HepG2 (cell line): ENCODE data around the gene PCDHGA1. TPM values are rescaled to one million over a fixed set of nuclear protein-coding genes. Genes with fewer than 3 reads are reported as not detected.
A peak's percentile ranks its signal among the peaks of the same experiment; 100 is the strongest.

Experiments
- ATAD3A ChIP-seq: sonication (generic); formaldehyde crosslinking; IDR thresholded peaks from 2 replicates; pipeline ENCODE4 v1.4.0; 2020; ENCODE audit warnings: missing genetic modification reagents
- FOXP1 ChIP-seq, 2 experiments: fragments of 450-650 bp in 1 of 2; IDR thresholded peaks; 2 replicates each; pipeline ENCODE4 v1.6.1; 2017 to 2018; ENCODE audit warnings: antibody characterized with exemption in 1 of 2
- HIVEP1 ChIP-seq: sonication (generic); formaldehyde crosslinking; IDR thresholded peaks from 2 replicates; pipeline ENCODE4 v1.4.0; 2020; ENCODE audit warnings: mild to moderate bottlenecking, missing genetic modification reagents
- HNRNPK ChIP-seq: fragments of 200-400 bp; formaldehyde crosslinking; IDR thresholded peaks from 2 replicates; pipeline ENCODE4 v1.6.1; 2018; ENCODE audit warnings: low read length, low read depth, moderate library complexity, mild to moderate bottlenecking; ENCODE audit not compliant: poor library complexity, severe bottlenecking
- MXD4 ChIP-seq: IDR thresholded peaks from 2 replicates; pipeline ENCODE4 v1.6.1; 2016; ENCODE audit warnings: mild to moderate bottlenecking, missing biosample characterization, missing genetic modification reagents
- NFIC ChIP-seq: IDR thresholded peaks from 2 replicates; pipeline ENCODE4 v1.6.1; 2012; ENCODE audit warnings: mild to moderate bottlenecking, low read length, inconsistent platforms
- POLR2AphosphoS5 ChIP-seq: IDR thresholded peaks from 2 replicates; pipeline ENCODE4 v1.6.1; 2012; ENCODE audit warnings: low read depth, low read length
- RBAK ChIP-seq: sonication (generic); formaldehyde crosslinking; IDR thresholded peaks from 2 replicates; pipeline ENCODE4 v1.5.1; 2020; ENCODE audit warnings: mild to moderate bottlenecking, missing genetic modification reagents
- SNAPC2 ChIP-seq: sonication (generic); formaldehyde crosslinking; IDR thresholded peaks from 2 replicates; pipeline ENCODE4 v1.8.1; 2022; ENCODE audit warnings: mild to moderate bottlenecking, missing genetic modification reagents
- SOX5 ChIP-seq: IDR thresholded peaks from 2 replicates; pipeline ENCODE4 v1.6.1; 2016; ENCODE audit warnings: borderline replicate concordance
- SSRP1 ChIP-seq: IDR thresholded peaks from 2 replicates; pipeline ENCODE4 v1.6.1; 2016; ENCODE audit warnings: control low read depth
- YEATS2 ChIP-seq: sonication (generic); formaldehyde crosslinking; IDR thresholded peaks from 2 replicates; pipeline ENCODE4 v1.4.0; 2020; ENCODE audit warnings: missing genetic modification reagents, borderline replicate concordance
- ZFP62 ChIP-seq: sonication (generic); formaldehyde crosslinking; IDR thresholded peaks from 2 replicates; pipeline ENCODE4 v1.4.0; 2020; ENCODE audit warnings: missing genetic modification reagents
- ZNF101 ChIP-seq: sonication (generic); formaldehyde crosslinking; IDR thresholded peaks from 2 replicates; pipeline ENCODE4 v1.4.0; 2020; ENCODE audit warnings: mild to moderate bottlenecking, low read depth, missing genetic modification reagents, borderline replicate concordance
- ZNF274 ChIP-seq: sonication (generic); formaldehyde crosslinking; IDR thresholded peaks from 2 replicates; pipeline ENCODE4 v1.5.1; 2020; ENCODE audit warnings: mild to moderate bottlenecking, missing genetic modification reagents
- ZNF44 ChIP-seq: sonication (generic); formaldehyde crosslinking; IDR thresholded peaks from 2 replicates; pipeline ENCODE4 v1.5.1; 2020; ENCODE audit warnings: mild to moderate bottlenecking, missing genetic modification reagents
- ZNF441 ChIP-seq: sonication (generic); formaldehyde crosslinking; IDR thresholded peaks from 2 replicates; pipeline ENCODE4 v1.7.0; 2021; ENCODE audit warnings: missing genetic modification reagents, borderline replicate concordance
- ZNF670 ChIP-seq: sonication (generic); formaldehyde crosslinking; IDR thresholded peaks from 2 replicates; pipeline ENCODE4 v1.8.0; 2022; ENCODE audit warnings: mild to moderate bottlenecking, missing genetic modification reagents, borderline replicate concordance
- ZNF790 ChIP-seq: sonication (generic); formaldehyde crosslinking; IDR thresholded peaks from 2 replicates; pipeline ENCODE4 v1.8.0; 2022; ENCODE audit warnings: missing genetic modification reagents, mild to moderate bottlenecking, borderline replicate concordance
- ZSCAN9 ChIP-seq: IDR thresholded peaks from 2 replicates; pipeline ENCODE4 v1.6.1; 2016; ENCODE audit warnings: borderline replicate concordance
- polyA plus RNA-seq, 8 experiments: library from polyadenylated mRNA; depleted of rRNA in 3 of 8; stranded (reverse) in 7 of 8; unstranded in 1 of 8; fragments of >200 nt; fragmentation: Illumina TruSeq in 4 of 8; extraction: Trizol in 4 of 8; gene quantifications; 2 replicates each; pipeline versions ENCODE4 v1.2.1 to v1.2.3, GENCODE V29; 2011 to 2016; ENCODE audit warnings: low read depth in 4 of 8, missing spikeins in 1 of 8, mixed read lengths in 1 of 8; ENCODE audit not compliant: insufficient read depth in 1 of 8
- total RNA-seq, 5 experiments: library from RNA; depleted of rRNA; stranded (reverse); fragments of >200 nt; fragmentation: Illumina TruSeq; extraction: Trizol; gene quantifications; 2 replicates each; pipeline ENCODE4 v1.2.3, GENCODE V29; 2016; ENCODE audit warnings: low read depth in 1 of 5
- TF ChIP-seq, protein P1 (sequence below): sonication (generic); formaldehyde crosslinking; IDR thresholded peaks from 2 replicates; pipeline ENCODE4 v1.4.0; 2020; ENCODE audit warnings: missing genetic modification reagents
- TF ChIP-seq, protein P2 (sequence below): sonication (generic); formaldehyde crosslinking; conservative IDR thresholded peaks from 2 replicates; pipeline ENCODE4 v1.8.0; 2022; ENCODE audit warnings: low read depth, missing genetic modification reagents
- TF ChIP-seq, protein P3 (sequence below): sonication (generic); formaldehyde crosslinking; IDR thresholded peaks from 2 replicates; pipeline ENCODE4 v1.8.1; 2023; ENCODE audit warnings: mild to moderate bottlenecking, moderate library complexity, missing genetic modification reagents
- TF ChIP-seq, protein P4 (sequence below): sonication (generic); formaldehyde crosslinking; IDR thresholded peaks from 2 replicates; pipeline ENCODE4 v1.5.0; 2020; ENCODE audit warnings: missing genetic modification reagents, mild to moderate bottlenecking, borderline replicate concordance

Gene PCDHGA1
- total and polyA plus RNA-seq, 2 of the 13 experiments (the other 11 are each of a cell fraction or from before 2014, with no cell fraction given), result 0.31 to 0.40 TPM

DNA sequence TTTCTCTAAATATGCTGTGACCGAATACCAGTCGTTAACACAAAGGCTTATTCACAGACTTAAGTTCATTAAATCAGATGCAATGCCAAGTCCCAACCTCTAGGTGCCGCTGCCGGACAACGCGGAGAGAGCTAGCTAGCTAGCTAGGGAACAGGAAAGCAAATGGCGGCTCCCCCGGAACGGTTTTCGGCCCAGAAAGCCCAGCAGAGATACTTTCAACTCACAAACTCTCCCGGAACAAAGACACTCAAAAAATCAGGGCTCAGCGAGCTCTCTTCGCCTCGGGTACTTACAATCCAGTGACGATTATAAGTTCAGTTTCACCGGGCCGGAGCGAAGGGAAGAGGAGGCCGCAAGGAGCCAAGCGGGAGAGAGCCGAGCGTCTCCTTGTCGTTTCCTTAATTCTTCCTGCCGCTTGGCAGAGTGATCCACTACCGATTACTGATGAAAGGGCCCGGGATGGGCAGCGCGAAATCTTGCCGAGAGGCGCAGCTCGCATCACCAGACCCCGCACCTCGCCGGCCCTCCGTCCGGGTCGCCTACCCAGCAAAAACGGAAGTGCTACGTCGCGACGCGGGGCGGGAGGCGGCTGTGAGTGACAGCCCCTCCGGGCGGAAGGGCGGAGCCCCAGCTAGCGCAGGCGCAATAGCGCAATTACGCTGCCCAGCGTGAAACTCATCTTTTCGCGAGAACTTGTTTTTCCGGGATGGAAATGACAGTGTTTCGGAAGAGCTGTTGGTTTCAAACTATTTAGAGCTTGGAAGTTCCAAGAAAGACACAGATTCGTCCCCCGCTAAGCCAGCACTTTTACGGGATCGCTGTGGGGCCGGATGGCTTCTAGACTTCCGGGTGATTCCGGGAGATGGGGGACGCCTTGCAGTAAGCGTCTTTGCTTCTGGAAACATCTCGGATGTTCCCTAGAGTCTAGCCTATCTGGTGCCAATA lies 9.8 kb upstream of the PCDHGA1 start, which contains the start of gene TAF7 (continued):
- TF ChIP-seq FOXP1 (IDR thresholded peaks at IDR 0.05) (no peak), FOXP1 (CRISPR knock-in tag; IDR thresholded peaks at IDR 0.05) (no peak), SNAPC2 (CRISPR knock-in tag) (no peak), YEATS2 (CRISPR knock-in tag) (peak; percentile 88), RBAK (no peak), SSRP1 (no peak), POLR2AphosphoS5 (peak; percentile 92), ZNF44 (CRISPR knock-in tag) (peak; percentile 42), HNRNPK (no peak), ZSCAN9 (CRISPR knock-in tag) (peak; percentile 6; the same call in 1 of the 2 replicates), ZNF790 (CRISPR knock-in tag) (no peak), NFIC (no peak), ZNF441 (peak; percentile 43; the same call in 1 of the 2 replicates), ZFP62 (no peak), MXD4 (no peak), SOX5 (peak; percentile 26; the same call in 1 of the 2 replicates), ZNF670 (CRISPR knock-in tag) (0 out of 2 replicates have a peak, but pooled peaks have one; percentile 48), ZNF101 (CRISPR knock-in tag) (no peak), ZNF274 (CRISPR knock-in tag) (peak; percentile 94), ATAD3A (CRISPR knock-in tag) (no peak), HIVEP1 (CRISPR knock-in tag) (peak; percentile 71; the same call in 1 of the 2 replicates)
- TF ChIP-seq, protein P1, sequence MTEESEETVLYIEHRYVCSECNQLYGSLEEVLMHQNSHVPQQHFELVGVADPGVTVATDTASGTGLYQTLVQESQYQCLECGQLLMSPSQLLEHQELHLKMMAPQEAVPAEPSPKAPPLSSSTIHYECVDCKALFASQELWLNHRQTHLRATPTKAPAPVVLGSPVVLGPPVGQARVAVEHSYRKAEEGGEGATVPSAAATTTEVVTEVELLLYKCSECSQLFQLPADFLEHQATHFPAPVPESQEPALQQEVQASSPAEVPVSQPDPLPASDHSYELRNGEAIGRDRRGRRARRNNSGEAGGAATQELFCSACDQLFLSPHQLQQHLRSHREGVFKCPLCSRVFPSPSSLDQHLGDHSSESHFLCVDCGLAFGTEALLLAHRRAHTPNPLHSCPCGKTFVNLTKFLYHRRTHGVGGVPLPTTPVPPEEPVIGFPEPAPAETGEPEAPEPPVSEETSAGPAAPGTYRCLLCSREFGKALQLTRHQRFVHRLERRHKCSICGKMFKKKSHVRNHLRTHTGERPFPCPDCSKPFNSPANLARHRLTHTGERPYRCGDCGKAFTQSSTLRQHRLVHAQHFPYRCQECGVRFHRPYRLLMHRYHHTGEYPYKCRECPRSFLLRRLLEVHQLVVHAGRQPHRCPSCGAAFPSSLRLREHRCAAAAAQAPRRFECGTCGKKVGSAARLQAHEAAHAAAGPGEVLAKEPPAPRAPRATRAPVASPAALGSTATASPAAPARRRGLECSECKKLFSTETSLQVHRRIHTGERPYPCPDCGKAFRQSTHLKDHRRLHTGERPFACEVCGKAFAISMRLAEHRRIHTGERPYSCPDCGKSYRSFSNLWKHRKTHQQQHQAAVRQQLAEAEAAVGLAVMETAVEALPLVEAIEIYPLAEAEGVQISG, result peak; percentile 91
- TF ChIP-seq, protein P2, sequence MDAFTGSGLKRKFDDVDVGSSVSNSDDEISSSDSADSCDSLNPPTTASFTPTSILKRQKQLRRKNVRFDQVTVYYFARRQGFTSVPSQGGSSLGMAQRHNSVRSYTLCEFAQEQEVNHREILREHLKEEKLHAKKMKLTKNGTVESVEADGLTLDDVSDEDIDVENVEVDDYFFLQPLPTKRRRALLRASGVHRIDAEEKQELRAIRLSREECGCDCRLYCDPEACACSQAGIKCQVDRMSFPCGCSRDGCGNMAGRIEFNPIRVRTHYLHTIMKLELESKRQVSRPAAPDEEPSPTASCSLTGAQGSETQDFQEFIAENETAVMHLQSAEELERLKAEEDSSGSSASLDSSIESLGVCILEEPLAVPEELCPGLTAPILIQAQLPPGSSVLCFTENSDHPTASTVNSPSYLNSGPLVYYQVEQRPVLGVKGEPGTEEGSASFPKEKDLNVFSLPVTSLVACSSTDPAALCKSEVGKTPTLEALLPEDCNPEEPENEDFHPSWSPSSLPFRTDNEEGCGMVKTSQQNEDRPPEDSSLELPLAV (CRISPR knock-in tag), result no peak
- TF ChIP-seq, protein P3, sequence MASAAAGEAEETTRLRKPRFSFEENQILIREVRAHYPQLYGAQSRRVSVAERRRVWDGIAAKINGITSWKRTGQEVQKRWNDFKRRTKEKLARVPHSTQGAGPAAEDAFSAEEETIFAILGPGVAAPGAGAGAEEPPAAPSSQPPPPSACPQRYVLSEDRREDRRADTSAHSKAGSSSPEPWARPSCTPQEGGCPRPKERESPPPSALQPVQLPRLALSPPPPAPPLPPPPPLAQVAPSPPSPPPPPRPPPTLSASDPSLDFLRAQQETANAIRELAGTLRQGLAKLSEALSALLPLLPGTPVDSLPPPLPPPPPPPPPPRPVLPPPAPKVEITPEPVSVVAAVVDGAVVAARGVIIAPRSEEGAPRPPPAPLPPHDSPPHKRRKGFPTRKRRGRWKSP (CRISPR knock-in tag), result no peak
- TF ChIP-seq, protein P4, sequence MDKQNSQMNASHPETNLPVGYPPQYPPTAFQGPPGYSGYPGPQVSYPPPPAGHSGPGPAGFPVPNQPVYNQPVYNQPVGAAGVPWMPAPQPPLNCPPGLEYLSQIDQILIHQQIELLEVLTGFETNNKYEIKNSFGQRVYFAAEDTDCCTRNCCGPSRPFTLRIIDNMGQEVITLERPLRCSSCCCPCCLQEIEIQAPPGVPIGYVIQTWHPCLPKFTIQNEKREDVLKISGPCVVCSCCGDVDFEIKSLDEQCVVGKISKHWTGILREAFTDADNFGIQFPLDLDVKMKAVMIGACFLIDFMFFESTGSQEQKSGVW (CRISPR knock-in tag), result peak; percentile 75; the same call in 1 of the 2 replicates
